GM23338 (cell line): Measurements from ENCODE around the gene ROR1.

Experiments
- CREB1 ChIP-seq: fragments of 250-450 bp; sonication (Bioruptor Pico); IDR thresholded peaks from 2 replicates; pipeline ENCODE4 v1.5.0; 2020; ENCODE audit warnings: low read depth, mild to moderate bottlenecking, moderate library complexity
- EZH2 ChIP-seq: fragments of 200-600 bp; sonication (generic); IDR thresholded peaks from one replicate; pipeline ENCODE4 v1.8.0; 2017; ENCODE audit warnings: antibody characterized with exemption, mild to moderate bottlenecking, low read depth; ENCODE audit not compliant: unreplicated experiment
- JUNB ChIP-seq: IDR thresholded peaks from one replicate; pipeline ENCODE4 v1.6.1; 2016; ENCODE audit warnings: antibody characterized with exemption; ENCODE audit not compliant: unreplicated experiment
- POLR2AphosphoS5 ChIP-seq: IDR thresholded peaks from 2 replicates; pipeline ENCODE4 v1.6.1; 2016; ENCODE audit warnings: antibody characterized with exemption, low read depth
- TF ChIP-seq, protein P1 (sequence below): IDR thresholded peaks from one replicate; pipeline ENCODE4 v1.6.1; 2018; ENCODE audit warnings: antibody characterized with exemption; ENCODE audit not compliant: unreplicated experiment
- TF ChIP-seq, protein P2 (sequence below), 2 experiments: fragments of 200-600 bp in 1 of 2; sonication (generic) in 1 of 2; conservative IDR thresholded peaks; 2 replicates each; pipeline versions ENCODE4 v1.5.1 to v1.6.1; 2016 to 2017; ENCODE audit warnings: antibody characterized with exemption in 2 of 2, low read depth in 2 of 2, mild to moderate bottlenecking in 2 of 2, moderate library complexity in 1 of 2

DNA sequence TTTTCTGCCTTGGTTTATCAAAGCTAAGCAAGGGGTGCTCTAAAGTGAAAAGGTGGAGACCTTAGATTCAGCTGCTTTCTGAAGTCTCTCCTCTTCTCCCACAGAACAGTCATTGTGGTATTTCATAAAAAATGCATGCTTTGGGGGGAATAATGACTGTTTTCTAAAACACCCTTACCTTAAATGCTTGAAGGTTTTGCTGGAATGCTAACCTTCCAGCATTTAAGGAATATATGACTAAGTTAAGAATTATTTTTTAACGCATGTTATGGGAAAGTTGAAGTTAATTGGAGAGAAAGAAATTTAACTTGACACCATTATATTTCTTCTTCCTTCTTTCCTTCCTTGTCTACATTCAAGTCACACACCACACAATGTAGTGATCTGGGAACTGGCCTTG lies 162.5 kb downstream of the ROR1 start:
- TF ChIP-seq, protein P1, sequence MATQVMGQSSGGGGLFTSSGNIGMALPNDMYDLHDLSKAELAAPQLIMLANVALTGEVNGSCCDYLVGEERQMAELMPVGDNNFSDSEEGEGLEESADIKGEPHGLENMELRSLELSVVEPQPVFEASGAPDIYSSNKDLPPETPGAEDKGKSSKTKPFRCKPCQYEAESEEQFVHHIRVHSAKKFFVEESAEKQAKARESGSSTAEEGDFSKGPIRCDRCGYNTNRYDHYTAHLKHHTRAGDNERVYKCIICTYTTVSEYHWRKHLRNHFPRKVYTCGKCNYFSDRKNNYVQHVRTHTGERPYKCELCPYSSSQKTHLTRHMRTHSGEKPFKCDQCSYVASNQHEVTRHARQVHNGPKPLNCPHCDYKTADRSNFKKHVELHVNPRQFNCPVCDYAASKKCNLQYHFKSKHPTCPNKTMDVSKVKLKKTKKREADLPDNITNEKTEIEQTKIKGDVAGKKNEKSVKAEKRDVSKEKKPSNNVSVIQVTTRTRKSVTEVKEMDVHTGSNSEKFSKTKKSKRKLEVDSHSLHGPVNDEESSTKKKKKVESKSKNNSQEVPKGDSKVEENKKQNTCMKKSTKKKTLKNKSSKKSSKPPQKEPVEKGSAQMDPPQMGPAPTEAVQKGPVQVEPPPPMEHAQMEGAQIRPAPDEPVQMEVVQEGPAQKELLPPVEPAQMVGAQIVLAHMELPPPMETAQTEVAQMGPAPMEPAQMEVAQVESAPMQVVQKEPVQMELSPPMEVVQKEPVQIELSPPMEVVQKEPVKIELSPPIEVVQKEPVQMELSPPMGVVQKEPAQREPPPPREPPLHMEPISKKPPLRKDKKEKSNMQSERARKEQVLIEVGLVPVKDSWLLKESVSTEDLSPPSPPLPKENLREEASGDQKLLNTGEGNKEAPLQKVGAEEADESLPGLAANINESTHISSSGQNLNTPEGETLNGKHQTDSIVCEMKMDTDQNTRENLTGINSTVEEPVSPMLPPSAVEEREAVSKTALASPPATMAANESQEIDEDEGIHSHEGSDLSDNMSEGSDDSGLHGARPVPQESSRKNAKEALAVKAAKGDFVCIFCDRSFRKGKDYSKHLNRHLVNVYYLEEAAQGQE: no peak
- no peak for TF ChIP-seq CREB1 (CRISPR knock-in tag)
- TF ChIP-seq POLR2AphosphoS5: no peak
- TF ChIP-seq EZH2: no peak
- TF ChIP-seq, protein P2, sequence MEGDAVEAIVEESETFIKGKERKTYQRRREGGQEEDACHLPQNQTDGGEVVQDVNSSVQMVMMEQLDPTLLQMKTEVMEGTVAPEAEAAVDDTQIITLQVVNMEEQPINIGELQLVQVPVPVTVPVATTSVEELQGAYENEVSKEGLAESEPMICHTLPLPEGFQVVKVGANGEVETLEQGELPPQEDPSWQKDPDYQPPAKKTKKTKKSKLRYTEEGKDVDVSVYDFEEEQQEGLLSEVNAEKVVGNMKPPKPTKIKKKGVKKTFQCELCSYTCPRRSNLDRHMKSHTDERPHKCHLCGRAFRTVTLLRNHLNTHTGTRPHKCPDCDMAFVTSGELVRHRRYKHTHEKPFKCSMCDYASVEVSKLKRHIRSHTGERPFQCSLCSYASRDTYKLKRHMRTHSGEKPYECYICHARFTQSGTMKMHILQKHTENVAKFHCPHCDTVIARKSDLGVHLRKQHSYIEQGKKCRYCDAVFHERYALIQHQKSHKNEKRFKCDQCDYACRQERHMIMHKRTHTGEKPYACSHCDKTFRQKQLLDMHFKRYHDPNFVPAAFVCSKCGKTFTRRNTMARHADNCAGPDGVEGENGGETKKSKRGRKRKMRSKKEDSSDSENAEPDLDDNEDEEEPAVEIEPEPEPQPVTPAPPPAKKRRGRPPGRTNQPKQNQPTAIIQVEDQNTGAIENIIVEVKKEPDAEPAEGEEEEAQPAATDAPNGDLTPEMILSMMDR (conservative IDR thresholded peaks at IDR 0.05; ENCODE audit: low read depth in 2 of 2): no peak
- no peak for TF ChIP-seq JUNB
